Measurements from ENCODE around the gene TXNDC5.

DNA sequence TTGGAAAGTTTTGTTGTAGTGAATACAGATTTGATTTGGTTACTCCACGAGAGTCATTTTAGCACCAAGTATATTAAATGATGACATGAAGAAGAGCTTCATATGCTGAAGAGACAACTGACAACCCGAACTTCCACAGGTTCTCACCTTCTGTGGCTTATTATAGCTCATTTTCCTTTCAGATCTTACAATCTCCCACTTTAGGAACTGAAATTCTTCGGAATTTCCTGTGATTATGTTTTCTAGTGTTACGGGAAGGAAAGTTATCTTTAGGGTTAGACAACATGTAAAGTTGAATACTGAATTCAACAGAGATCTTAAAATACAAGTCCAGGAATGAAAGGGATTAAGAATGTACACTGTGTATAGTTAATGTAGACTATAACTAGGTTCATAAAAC is 49.6 kb upstream of the TXNDC5 start:
- TF ChIP-seq, protein P1, sequence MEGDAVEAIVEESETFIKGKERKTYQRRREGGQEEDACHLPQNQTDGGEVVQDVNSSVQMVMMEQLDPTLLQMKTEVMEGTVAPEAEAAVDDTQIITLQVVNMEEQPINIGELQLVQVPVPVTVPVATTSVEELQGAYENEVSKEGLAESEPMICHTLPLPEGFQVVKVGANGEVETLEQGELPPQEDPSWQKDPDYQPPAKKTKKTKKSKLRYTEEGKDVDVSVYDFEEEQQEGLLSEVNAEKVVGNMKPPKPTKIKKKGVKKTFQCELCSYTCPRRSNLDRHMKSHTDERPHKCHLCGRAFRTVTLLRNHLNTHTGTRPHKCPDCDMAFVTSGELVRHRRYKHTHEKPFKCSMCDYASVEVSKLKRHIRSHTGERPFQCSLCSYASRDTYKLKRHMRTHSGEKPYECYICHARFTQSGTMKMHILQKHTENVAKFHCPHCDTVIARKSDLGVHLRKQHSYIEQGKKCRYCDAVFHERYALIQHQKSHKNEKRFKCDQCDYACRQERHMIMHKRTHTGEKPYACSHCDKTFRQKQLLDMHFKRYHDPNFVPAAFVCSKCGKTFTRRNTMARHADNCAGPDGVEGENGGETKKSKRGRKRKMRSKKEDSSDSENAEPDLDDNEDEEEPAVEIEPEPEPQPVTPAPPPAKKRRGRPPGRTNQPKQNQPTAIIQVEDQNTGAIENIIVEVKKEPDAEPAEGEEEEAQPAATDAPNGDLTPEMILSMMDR (tag by site-specific recombination; IDR thresholded peaks at IDR 0.05) = no peak
- no peak for TF ChIP-seq ZNF366 (tag by site-specific recombination; conservative IDR thresholded peaks at IDR 0.05)
- no peak for TF ChIP-seq ZNF473 (tag by site-specific recombination; IDR thresholded peaks at IDR 0.05)
- TF ChIP-seq, protein P2, sequence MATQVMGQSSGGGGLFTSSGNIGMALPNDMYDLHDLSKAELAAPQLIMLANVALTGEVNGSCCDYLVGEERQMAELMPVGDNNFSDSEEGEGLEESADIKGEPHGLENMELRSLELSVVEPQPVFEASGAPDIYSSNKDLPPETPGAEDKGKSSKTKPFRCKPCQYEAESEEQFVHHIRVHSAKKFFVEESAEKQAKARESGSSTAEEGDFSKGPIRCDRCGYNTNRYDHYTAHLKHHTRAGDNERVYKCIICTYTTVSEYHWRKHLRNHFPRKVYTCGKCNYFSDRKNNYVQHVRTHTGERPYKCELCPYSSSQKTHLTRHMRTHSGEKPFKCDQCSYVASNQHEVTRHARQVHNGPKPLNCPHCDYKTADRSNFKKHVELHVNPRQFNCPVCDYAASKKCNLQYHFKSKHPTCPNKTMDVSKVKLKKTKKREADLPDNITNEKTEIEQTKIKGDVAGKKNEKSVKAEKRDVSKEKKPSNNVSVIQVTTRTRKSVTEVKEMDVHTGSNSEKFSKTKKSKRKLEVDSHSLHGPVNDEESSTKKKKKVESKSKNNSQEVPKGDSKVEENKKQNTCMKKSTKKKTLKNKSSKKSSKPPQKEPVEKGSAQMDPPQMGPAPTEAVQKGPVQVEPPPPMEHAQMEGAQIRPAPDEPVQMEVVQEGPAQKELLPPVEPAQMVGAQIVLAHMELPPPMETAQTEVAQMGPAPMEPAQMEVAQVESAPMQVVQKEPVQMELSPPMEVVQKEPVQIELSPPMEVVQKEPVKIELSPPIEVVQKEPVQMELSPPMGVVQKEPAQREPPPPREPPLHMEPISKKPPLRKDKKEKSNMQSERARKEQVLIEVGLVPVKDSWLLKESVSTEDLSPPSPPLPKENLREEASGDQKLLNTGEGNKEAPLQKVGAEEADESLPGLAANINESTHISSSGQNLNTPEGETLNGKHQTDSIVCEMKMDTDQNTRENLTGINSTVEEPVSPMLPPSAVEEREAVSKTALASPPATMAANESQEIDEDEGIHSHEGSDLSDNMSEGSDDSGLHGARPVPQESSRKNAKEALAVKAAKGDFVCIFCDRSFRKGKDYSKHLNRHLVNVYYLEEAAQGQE (tag by site-specific recombination; IDR thresholded peaks at IDR 0.05) = no peak
- TF ChIP-seq ZNF37A (tag by site-specific recombination; IDR thresholded peaks at IDR 0.05) = no peak
- TF ChIP-seq SETDB1 (IDR thresholded peaks at IDR 0.05; ENCODE audit: insufficient read length, low read length) = no peak
- no peak for TF ChIP-seq ZBTB20 (tag by site-specific recombination; IDR thresholded peaks at IDR 0.05)
- TF ChIP-seq ZNF416 (tag by site-specific recombination; IDR thresholded peaks at IDR 0.05) = no peak
- TF ChIP-seq, protein P3, sequence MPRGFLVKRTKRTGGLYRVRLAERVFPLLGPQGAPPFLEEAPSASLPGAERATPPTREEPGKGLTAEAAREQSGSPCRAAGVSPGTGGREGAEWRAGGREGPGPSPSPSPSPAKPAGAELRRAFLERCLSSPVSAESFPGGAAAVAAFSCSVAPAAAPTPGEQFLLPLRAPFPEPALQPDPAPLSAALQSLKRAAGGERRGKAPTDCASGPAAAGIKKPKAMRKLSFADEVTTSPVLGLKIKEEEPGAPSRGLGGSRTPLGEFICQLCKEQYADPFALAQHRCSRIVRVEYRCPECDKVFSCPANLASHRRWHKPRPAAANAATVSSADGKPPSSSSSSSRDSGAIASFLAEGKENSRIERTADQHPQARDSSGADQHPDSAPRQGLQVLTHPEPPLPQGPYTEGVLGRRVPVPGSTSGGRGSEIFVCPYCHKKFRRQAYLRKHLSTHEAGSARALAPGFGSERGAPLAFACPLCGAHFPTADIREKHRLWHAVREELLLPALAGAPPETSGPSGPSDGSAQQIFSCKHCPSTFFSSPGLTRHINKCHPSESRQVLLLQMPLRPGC (tag by site-specific recombination; IDR thresholded peaks at IDR 0.05) = no peak
- no peak for TF ChIP-seq HOXA7 (CRISPR knock-in tag; IDR thresholded peaks at IDR 0.05; ENCODE audit: borderline replicate concordance)
- no peak for TF ChIP-seq REPIN1 (tag by site-specific recombination; IDR thresholded peaks at IDR 0.05; ENCODE audit: low read depth)

Measured in HEK293 (cell line).